Astrocyte (in vitro differentiated cells and primary cell): Measurements from ENCODE around the gene CISD1.

Experiments used
- CTCF ChIP-seq: IDR thresholded peaks from 2 replicates; pipeline ENCODE4 v1.5.1; 2011; ENCODE audit warnings: low read depth, mild to moderate bottlenecking, inconsistent platforms, low read length, moderate library complexity; ENCODE audit not compliant: insufficient read depth
- EZH2 ChIP-seq: IDR thresholded peaks from 2 replicates; pipeline ENCODE4 v1.6.1; 2012; ENCODE audit warnings: mild to moderate bottlenecking, low read length, inconsistent platforms; ENCODE audit not compliant: insufficient read depth

- no peak for TF ChIP-seq CTCF
- TF ChIP-seq EZH2, result no peak
Observed at GRCh38 chr10:58278962-58279307, 10.0 kb downstream of the CISD1 start.
